Measurements from ENCODE around the gene NDRG2.
A peak's percentile ranks its signal among the peaks of the same experiment; 100 is the strongest.

NDRG2 gene

DNA sequence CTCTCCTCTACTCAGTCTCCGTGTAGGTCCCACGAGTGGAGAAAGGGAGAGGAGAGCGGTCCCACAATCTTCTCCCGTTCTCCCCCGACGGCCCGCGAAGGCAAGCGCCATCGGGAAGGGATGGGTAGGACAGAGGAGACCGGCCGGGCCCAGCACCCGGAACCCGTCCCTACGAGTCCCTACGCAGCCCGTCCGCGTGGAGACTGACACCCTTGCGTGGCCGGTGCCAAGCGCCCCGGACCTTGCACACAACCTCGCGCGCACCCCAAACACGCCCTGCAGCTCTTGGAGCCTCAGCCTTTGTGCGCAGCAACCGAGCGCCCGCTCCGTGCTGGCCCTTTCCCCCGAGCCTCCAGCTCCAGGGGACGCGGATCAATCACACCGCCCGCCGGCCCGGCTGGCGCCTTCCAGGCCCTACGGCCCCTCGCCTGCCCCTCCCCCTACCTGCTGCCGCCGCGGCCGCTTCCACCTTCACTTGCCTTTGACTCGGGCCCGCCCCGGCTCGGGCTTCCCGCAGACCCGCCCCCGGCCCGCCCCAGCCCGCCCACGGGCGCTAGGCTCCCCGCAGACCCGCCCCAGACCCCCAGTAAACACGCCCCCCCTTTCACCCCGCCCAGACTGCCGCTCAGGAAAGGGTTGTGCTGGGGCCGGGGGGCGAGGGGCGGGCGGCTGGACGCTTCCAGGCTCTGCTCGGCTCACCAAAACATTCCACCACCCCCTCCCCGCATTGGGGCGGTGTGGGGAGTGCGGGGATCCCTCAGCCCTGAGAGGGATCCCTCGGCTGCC lies at the start of gene NDRG2:
NDRG2 (minus strand) TSS at position 477 of the 786 bp plus-strand sequence. CDS start 1,746 bp downstream, outside the sequence.
- peak within 1 kb of the TSS; percentile 49 for H3K4me3 ChIP-seq (ENCODE audit: low read length)
- TF ChIP-seq CTCF (conservative IDR thresholded peaks at IDR 0.05; ENCODE audit: low read depth, low read length) = no peak
- DNase-seq (ENCODE audit: low read depth) = no peak

GRCh38 chr14:21073921-21074320 lies 49.1 kb upstream of the NDRG2 start:
- no peak for DNase-seq (ENCODE audit: low read depth)
- H3K4me3 ChIP-seq (ENCODE audit: low read length) = no peak overlapping the region
- TF ChIP-seq CTCF (conservative IDR thresholded peaks at IDR 0.05; ENCODE audit: low read depth, low read length) = no peak

- no peak for TF ChIP-seq CTCF (conservative IDR thresholded peaks at IDR 0.05; ENCODE audit: low read depth, low read length)
- DNase-seq (ENCODE audit: low read depth) = no peak
- no peak overlapping the region for H3K4me3 ChIP-seq (ENCODE audit: low read length)
These were observed 48.0 kb upstream of the NDRG2 start for GRCh38 chr14:21072781-21073339.

DNA sequence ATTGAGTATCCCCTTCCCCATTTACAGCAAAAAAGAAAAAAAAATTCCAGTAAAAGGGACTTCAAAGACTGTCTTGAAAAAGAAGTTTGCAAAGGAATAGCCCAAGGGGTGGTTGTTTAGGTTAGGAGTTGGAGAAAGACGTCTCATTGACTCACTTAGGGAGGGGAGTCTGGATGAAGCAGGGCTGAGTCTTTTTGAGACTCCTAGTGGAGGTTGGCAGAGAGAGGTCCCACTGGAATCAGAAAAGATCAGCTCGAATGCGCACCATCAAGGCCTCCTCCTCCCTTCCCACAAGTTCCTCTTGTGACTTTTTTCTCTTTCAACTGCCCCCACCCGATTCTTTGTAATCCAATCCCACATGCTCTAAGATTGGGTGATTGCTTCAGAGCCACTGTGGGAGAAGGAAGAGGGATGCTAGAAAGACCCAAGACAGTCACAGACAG lies 47.2 kb upstream of the NDRG2 start:
- no peak for DNase-seq (ENCODE audit: low read depth)
- H3K4me3 ChIP-seq (ENCODE audit: low read length) = peak overlapping the region; percentile 78
- TF ChIP-seq CTCF (conservative IDR thresholded peaks at IDR 0.05; ENCODE audit: low read depth, low read length) = no peak

- DNase-seq (ENCODE audit: low read depth) = no peak
- TF ChIP-seq CTCF (conservative IDR thresholded peaks at IDR 0.05; ENCODE audit: low read depth, low read length) = no peak
- peak overlapping the region; percentile 78 for H3K4me3 ChIP-seq (ENCODE audit: low read length)
These were observed 46.6 kb upstream of the NDRG2 start for GRCh38 chr14:21071225-21072030.

DNA sequence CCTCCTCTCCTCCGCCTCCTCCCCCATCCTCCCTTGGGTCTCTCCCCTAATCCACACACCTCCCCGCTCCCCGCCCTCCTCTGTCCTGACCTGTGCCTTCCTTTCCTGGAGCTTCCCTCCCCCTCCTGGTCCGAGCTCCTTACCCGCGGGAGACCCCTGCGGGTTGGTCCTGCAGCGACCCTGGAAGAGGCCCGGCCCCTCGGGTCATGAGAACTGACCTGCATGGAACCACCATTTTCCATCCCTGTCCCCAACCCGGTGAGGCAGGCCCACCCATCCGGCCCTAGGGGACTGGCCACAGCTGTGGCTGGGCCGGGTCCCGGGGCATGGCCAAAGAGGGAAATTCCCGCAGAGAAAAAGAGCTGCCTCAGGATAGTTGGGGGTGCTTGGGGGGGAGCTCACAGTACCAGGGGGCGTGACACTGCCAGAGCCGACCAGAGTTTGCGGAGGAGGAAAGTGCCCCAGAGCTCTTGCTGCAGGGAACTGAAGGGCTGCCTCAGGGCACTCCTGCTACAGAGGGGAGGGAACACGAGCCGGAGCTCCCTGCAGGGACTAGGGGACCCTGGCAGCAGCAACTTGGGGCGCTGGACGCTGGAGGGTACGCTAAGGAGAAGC lies 45.9 kb upstream of the NDRG2 start:
- no peak for DNase-seq (ENCODE audit: low read depth)
- no peak for TF ChIP-seq CTCF (conservative IDR thresholded peaks at IDR 0.05; ENCODE audit: low read depth, low read length)
- peak overlapping the region; percentile 78 for H3K4me3 ChIP-seq (ENCODE audit: low read length)
